ENCODE data around the gene BCL3.
A peak's percentile ranks its signal among the peaks of the same experiment; 100 is the strongest.

BCL3 gene

GRCh38 chr19:44794610-44795009, 46.1 kb downstream of the BCL3 start:
- no peak for DNase-seq

- DNase-seq: no peak
Measured at GRCh38 chr19:44795398-44795987, 47.0 kb downstream of the BCL3 start.

- no peak for DNase-seq
Measured at GRCh38 chr19:44796701-44797115, 48.2 kb downstream of the BCL3 start.

GRCh38 chr19:44799627-44800346, 51.3 kb downstream of the BCL3 start:
- no peak for DNase-seq

- peak; percentile 87 to 94 (median 92) for DNase-seq
Measured at GRCh38 chr19:44800461-44800860, 52.0 kb downstream of the BCL3 start.

GRCh38 chr19:44803442-44804428, 55.2 kb downstream of the BCL3 start:
- DNase-seq: no peak

- no peak for DNase-seq
Measured at GRCh38 chr19:44806291-44806690, 57.8 kb downstream of the BCL3 start.

- DNase-seq: no peak
Measured at GRCh38 chr19:44807162-44807561, 58.7 kb downstream of the BCL3 start.

- DNase-seq: peak in 2 of 4 experiments; percentile 31 to 47
Measured at GRCh38 chr19:44807652-44808462, 59.3 kb downstream of the BCL3 start.

GRCh38 chr19:44808463-44809371, 60.2 kb downstream of the BCL3 start, which contains the start of gene BCAM:
BCAM (plus strand) TSS chr19:44809103; CDS start chr19:44809125, 22 bp downstream.
- peak; percentile 25 to 68 (median 50) for DNase-seq
